Mucosa of rectum (tissue), 2 donors: ENCODE results near the gene IPP.

ENCODE experiments used
- H3K27ac ChIP-seq, 2 donors: one replicate each; pipeline ENCODE4 v1.7.0; 2013; ENCODE audit warnings: inconsistent platforms in 2 of 2, low read depth in 2 of 2, low read length in 2 of 2
- H3K27me3 ChIP-seq, 2 donors: one replicate each; pipeline ENCODE4 v1.7.0; 2013; ENCODE audit warnings: low read length in 2 of 2; ENCODE audit not compliant: control insufficient read depth in 2 of 2, insufficient read depth in 2 of 2
- H3K36me3 ChIP-seq, 2 donors: one replicate each; pipeline ENCODE4 v1.7.0; 2013; ENCODE audit warnings: low read length in 2 of 2; ENCODE audit not compliant: control insufficient read depth in 2 of 2, insufficient read depth in 2 of 2
- H3K4me1 ChIP-seq, 2 donors: one replicate each; pipeline ENCODE4 v1.7.0; 2013; ENCODE audit warnings: low read length in 2 of 2, mild to moderate bottlenecking in 1 of 2; ENCODE audit not compliant: control insufficient read depth in 2 of 2, insufficient read depth in 2 of 2
- H3K4me3 ChIP-seq, 2 donors: one replicate each; pipeline ENCODE4 v1.7.0; 2013; ENCODE audit warnings: low read length in 2 of 2
- H3K9ac ChIP-seq, 2 donors: one replicate each; pipeline ENCODE4 v1.7.0; 2013; ENCODE audit warnings: low read length in 2 of 2, low read depth in 1 of 2, mild to moderate bottlenecking in 1 of 2
- H3K9me3 ChIP-seq, 2 donors: one replicate each; pipeline ENCODE4 v1.7.0; 2013; ENCODE audit warnings: low read length in 2 of 2; ENCODE audit not compliant: control insufficient read depth in 2 of 2
- donor health status: healthy.
- donor health status: Normal muscosa, but diverticular disease.

The IPP gene

DNA sequence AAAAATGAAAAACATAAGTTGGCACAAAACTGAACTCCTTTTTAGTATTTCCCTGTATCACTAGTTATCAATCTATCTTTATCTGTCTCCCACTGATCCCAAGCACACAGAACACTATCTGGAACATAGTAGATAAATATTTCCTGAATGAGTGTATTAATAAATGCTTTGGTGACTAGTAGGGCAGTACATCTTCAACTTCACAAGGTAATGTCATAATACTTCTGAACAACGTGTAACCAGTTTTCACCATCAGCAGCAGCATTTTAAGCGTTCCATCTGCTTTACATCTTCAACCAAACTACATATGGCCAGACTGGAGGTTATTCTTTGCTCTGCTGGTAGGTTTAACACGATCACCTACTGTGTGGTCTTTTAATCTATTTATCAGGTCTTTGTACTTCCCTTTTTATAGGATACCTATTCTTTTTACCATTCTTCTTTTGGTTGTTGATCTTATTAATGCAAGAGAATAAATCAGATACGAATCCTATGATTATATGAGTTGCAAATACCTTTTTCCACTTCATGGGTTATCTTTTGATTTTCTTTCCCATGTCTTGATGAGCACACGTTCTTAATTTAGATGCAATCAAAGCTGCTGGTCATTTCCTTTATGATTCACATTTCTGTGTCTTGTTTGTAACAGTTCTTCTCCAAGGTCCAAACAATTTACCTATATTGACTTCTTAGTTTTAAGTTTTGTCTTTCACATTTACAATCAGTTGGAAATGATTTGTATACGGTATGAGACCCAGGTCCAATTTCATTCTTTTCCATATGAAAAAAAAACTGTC lies 80.4 kb downstream of the IPP start:
- Histone ChIP-seq H3K9me3 (no peaks in the 10 kb centered on the region), H3K4me1 (peaks cover 3 to 12% of the 10 kb centered on the region in 2 donors), H3K27me3 (no peaks in the 10 kb centered on the region), H3K27ac (no peak overlapping the region), H3K9ac (no peak overlapping the region), H3K4me3 (no peak overlapping the region), H3K36me3 (peaks cover 7% of the 10 kb centered on the region in 2 donors)

DNA sequence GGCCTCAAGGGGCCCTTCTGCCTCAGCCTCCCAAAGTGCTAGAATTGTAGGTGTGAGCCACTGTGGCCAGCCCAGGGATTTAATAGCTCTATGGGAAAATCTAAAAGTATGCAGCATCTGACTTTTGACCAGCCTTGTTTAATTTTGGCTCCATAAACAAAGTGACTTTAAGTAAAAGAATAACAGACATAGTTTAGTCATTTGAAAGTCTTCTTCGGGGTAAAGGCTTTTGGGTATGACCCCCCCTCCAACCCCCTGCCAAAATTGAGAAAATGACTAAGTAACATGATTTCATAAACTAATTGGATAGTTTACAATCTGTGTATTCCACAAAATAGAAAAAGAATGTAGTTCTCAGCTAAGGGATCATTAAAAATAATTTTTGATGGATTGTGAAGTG lies 81.1 kb downstream of the IPP start:
- H3K27me3 ChIP-seq, result no peaks in the 10 kb centered on the region
- H3K36me3 ChIP-seq, result peaks cover 4 to 7% of the 10 kb centered on the region in 2 donors
- H3K27ac ChIP-seq, result no peak overlapping the region
- peaks cover 3 to 6% of the 10 kb centered on the region in 2 donors for H3K4me1 ChIP-seq
- no peak overlapping the region for H3K9ac ChIP-seq
- no peak overlapping the region for H3K4me3 ChIP-seq
- no peaks in the 10 kb centered on the region for H3K9me3 ChIP-seq

DNA sequence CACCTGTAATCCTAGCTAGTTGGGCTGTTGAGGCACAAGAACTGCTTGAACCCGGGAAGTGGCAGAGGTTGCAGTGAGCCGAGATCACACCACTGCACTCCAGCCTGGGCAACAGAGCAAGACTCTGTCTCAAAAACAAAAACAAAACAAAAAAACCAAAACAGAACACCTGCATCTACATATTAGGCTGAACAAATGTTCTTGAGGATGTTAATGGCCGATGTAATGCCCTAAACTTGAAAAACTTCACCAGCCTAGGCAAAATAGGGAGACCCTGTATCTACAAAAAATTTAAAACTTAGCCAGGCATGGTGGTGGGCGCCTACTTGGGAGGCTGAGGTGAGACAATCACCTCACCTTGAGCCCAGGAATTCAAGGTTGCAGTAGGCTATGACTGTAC lies 81.9 kb downstream of the IPP start:
- no peak overlapping the region for H3K4me3 ChIP-seq
- H3K27me3 ChIP-seq, result no peaks in the 10 kb centered on the region
- no peak overlapping the region for H3K9ac ChIP-seq
- H3K27ac ChIP-seq, result no peak overlapping the region
- H3K4me1 ChIP-seq, result peaks cover 3 to 5% of the 10 kb centered on the region in 2 donors
- no peaks in the 10 kb centered on the region for H3K9me3 ChIP-seq
- H3K36me3 ChIP-seq, result peaks cover 3 to 7% of the 10 kb centered on the region in 2 donors

DNA sequence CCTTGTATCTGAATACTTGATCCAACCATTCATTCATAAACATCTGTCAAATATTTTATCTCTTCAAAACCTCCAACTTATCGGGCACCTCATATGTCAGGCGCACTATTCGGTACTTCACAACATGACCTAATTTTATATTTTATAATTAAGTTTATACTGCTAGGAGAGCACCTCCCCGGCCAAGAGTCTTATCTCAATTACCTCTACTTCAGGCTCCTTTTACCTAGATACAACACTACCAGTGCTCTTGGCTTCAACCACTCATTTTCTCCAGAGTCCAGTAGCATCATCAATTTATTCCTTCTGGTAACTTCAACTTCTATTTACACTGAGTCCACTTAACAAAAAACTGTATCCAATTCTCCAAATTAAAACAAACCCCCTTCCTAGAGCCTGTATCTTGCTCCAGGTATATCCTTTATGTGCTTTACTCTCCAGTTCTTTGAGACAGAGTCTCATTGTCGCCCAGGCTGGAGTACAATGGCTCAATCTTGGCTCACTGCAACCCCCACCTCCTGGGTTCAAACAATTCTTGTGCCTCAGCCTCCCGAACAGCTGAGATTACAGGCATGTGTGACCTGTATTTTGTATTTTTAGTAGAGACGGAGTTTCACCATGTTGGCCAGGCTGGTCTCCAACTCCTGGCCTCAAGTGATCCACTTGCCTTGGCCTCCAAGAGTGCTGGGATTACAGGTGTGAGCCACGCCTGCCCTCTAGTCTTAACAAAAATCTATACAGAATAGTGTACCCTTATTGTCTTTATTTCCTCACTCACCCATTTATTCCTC lies 82.9 kb downstream of the IPP start:
- H3K4me3 ChIP-seq, result no peak overlapping the region
- H3K36me3 ChIP-seq, result peaks cover 1 to 3% of the 10 kb centered on the region in 2 donors
- H3K4me1 ChIP-seq, result peaks cover 3 to 5% of the 10 kb centered on the region in 2 donors
- H3K9ac ChIP-seq, result no peak overlapping the region
- no peak overlapping the region for H3K27ac ChIP-seq
- H3K27me3 ChIP-seq, result no peaks in the 10 kb centered on the region
- no peaks in the 10 kb centered on the region for H3K9me3 ChIP-seq

DNA sequence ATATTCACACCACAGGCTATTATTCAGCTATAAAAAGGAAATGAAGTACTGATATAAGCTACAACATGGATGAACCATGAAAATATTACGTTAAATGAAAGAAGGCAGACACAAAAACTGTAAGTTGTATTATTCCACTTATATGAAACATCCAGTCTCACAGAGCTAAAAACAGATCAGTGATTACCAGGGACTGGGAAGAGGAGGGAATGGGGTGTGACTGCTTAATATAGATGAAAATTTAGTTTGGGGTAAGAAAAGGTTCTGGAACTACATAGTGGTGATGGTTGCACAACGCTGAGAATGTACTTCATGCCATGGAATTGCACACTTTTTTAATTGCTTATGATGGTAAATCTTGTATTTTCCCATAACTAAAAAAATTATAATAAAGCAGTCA lies 83.6 kb downstream of the IPP start:
- Histone ChIP-seq H3K4me1 (peaks cover 3 to 5% of the 10 kb centered on the region in 2 donors), H3K27ac (no peak overlapping the region), H3K27me3 (no peaks in the 10 kb centered on the region)

DNA sequence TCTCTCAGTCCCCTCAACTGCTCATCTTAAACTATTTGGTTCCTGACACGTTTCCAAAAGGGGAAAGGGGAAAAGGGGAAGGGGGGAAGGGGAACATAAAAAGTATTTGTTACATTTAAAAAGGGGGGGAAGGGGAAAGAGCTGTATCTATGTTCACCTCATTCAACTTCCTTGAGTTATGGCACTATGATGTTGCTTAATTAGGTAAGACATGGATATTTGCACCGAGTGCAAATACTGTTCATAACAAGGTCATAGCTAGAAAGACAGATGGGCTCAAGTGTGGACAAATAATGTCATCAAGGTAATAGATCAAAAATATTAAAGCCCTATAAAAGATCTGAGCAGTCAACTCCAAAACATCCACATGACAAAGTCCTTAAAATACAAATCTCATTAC lies 90.1 kb downstream of the IPP start:
- peaks cover 6 to 16% of the 10 kb centered on the region in 2 donors for H3K4me1 ChIP-seq
- no peaks in the 10 kb centered on the region for H3K9me3 ChIP-seq
- no peak overlapping the region for H3K4me3 ChIP-seq
- no peaks in the 10 kb centered on the region for H3K27me3 ChIP-seq
- H3K27ac ChIP-seq, result no peak overlapping the region
- no peak overlapping the region for H3K9ac ChIP-seq
- H3K36me3 ChIP-seq, result peaks cover 41 to 44% of the 10 kb centered on the region in 2 donors

More for the DNA sequence above, 83.6 kb downstream of the IPP start:
- H3K9me3 ChIP-seq, result no peaks in the 10 kb centered on the region
- H3K4me3 ChIP-seq, result no peak overlapping the region
- peaks cover 0 to 3% of the 10 kb centered on the region in 2 donors for H3K36me3 ChIP-seq
- H3K9ac ChIP-seq, result no peak overlapping the region

DNA sequence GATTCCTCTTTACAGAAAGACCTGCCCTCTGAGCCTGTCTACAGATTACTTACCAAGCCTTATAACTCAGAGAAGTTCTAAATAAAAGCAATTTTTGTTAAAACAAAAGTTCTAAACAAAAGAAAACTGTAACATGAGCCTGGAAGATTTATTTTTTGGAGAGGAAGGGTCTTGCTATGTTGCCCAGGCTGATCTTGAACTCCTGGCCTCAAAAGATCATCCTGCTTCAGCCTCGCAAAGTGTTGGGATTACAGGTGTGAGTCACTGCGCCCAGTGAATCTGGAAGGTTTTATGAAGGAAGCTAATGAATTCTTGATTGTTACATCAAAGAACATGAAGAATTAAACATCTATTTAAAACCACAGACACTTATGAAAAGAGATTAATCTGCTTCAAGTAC lies 91.2 kb downstream of the IPP start:
- Histone ChIP-seq H3K9ac (no peak overlapping the region), H3K4me1 (peaks cover 6 to 16% of the 10 kb centered on the region in 2 donors), H3K9me3 (no peaks in the 10 kb centered on the region), H3K36me3 (peaks cover 53 to 55% of the 10 kb centered on the region in 2 donors), H3K27me3 (no peaks in the 10 kb centered on the region), H3K4me3 (no peak overlapping the region), H3K27ac (no peak overlapping the region)

DNA sequence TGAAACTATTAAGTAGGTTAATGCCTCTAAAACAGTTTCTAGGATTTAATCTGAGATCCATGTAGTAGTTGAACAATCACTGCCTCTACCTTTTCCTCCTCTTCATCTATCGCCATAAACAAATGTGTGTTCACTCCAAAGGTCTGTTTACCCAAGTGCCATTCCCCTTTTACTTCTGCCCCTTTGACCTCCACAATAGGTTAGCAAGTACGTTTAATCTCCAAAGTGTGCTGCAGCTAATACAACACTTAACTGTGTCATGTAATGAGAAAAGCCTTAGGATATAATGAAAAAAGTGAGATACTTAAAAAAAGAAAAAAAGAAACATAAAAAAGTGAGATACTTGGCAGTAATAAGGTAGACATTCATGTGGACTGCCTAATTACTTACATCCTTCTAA lies 92.3 kb downstream of the IPP start:
- H3K9me3 ChIP-seq, result no peaks in the 10 kb centered on the region
- peaks cover 6 to 16% of the 10 kb centered on the region in 2 donors for H3K4me1 ChIP-seq
- no peak overlapping the region for H3K27ac ChIP-seq
- H3K9ac ChIP-seq, result no peak overlapping the region
- H3K27me3 ChIP-seq, result no peaks in the 10 kb centered on the region
- H3K36me3 ChIP-seq, result peaks cover 60 to 62% of the 10 kb centered on the region in 2 donors
- H3K4me3 ChIP-seq, result no peak overlapping the region

DNA sequence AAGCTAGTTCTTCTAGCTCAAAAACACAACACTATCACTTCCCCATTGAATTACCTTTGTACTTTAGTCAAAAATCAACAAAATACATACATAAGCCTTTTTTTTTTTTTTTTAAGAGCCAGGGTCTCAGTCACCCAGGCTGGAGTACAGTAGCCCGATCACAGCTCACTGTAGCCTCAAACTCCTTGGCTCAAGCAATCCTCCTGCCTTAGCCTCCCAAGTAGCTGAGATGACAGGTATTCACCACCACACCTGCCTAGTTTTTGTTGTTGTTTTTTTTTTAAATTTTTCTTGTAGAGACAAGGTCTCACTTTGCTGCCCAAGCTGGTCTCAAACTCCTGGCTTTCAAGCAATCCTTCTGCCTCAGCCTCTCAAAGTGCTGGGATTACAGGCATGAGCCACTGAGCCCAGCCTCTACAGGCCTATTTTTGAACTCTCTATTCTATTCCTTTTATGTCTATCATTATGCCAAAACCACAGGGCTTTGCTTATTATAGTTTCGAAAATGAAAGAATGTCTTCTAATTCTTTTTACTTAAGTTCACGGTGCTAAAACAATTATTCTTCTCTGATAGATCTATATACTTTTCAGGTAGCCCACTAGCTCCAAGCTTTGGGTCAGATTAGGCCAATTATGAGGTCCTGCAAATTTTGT lies 93.8 kb downstream of the IPP start:
- H3K27me3 ChIP-seq, result no peaks in the 10 kb centered on the region
- peaks cover 6 to 16% of the 10 kb centered on the region in 2 donors for H3K4me1 ChIP-seq
- H3K4me3 ChIP-seq, result no peak overlapping the region
- no peak overlapping the region for H3K9ac ChIP-seq
- no peak overlapping the region for H3K27ac ChIP-seq
- H3K36me3 ChIP-seq, result peaks cover 70 to 76% of the 10 kb centered on the region in 2 donors
- H3K9me3 ChIP-seq, result no peaks in the 10 kb centered on the region
